Hematopoietic multipotent progenitor cell treated with erythropoietin and hydrocortisone succinate and interleukin-3 and kit ligand, for 15 days (in vitro differentiated cells): ENCODE results near the gene OR5T3.
"Not testable (repeated sequence)": the region's sequence is repeated elsewhere in the genome, so short reads cannot be mapped to it uniquely, and the experiment has no call there.

ENCODE experiments used
- DNase-seq: peaks from one replicate; pipeline ENCODE4 v3.0.0-alpha.2; 2015; ENCODE audit warnings: low spot score

Gene OR5T3

GRCh38 chr11:56251954-56252353, at the start of gene OR5T3:
TSS of gene OR5T3 (plus strand) at chr11:56252254. CDS start at chr11:56252254, 0 bp downstream.
- no peak for DNase-seq

- DNase-seq = no peak
Observed at GRCh38 chr11:56207790-56208189, 44.3 kb upstream of the OR5T3 start.

DNA sequence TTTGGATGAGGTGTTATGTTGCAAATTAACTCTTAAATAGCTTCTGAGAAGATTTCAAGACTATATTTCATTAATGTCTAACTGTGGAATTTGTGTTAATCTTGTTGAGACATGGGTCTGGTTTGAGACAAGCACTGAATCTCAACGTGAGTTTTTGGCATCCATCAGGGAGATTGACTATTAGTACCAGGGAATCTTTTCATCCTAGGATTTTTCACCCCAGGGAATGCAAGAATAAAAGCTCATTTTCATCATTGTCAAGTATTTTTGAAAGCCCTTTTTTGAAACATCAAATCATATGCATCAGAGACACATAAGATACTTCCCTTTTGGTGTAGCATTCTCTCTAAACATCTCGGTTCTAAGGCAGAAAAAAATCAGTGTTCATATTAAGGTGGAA, 37.5 kb upstream of the OR5T3 start:
- no peak for DNase-seq

GRCh38 chr11:56219735-56220134, 32.3 kb upstream of the OR5T3 start:
- DNase-seq = not testable (repeated sequence)

- DNase-seq = no peak
Observed at GRCh38 chr11:56234155-56234554, 17.9 kb upstream of the OR5T3 start, which contains the start of gene OR5T2. TSS of gene OR5T2 (minus strand) at chr11:56234255. CDS start at chr11:56233062, 1,193 bp downstream.

GRCh38 chr11:56271092-56271491, 19.0 kb downstream of the OR5T3 start:
- no peak for DNase-seq

DNA sequence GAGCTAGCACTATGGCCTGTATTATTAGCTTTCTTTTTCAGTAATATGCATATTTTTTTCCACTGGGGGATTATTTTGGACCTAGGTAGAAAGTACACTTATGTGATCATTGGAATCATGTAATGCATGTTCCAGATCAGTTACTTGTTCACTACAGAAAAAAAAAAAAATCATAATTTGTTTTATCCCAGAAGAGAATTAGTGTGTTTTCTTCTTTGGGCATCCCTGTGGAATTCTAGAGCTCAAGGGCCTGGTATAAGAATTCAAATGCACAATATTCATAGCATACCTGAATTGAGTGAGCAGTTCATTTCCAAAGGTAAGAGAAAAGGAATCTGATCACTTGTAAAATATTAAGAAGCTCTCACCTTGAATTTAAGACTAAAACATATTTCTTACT, 21.8 kb downstream of the OR5T3 start, which contains the start of gene OR5T1:
Gene OR5T1 (plus strand): TSS at position 301 of the 400 bp plus-strand sequence. CDS start 1,485 bp downstream, outside the sequence.
- no peak for DNase-seq

DNA sequence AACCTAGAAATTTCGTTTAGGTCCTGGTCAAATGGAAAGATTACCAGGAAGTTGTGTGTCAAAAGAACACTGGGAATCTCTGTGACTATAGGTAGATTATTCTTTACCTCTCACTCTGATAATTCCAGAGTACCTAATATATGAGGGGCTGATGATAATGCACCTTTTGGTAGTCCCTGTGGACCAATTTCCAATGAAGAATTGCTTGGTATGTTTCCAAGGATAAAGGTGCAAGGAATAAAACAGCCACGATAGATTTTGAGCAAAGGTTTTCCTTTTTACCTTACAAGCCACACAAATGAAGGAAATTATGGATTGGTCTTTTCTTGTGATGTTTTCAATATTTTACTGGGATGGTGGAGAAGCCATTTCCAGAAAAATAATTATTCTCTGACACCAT, 40.1 kb downstream of the OR5T3 start, which contains the start of gene OR8H1:
Gene OR8H1 (minus strand): TSS at position 101 of the 400 bp plus-strand sequence. CDS start 1,192 bp downstream, outside the sequence.
- DNase-seq = no peak

GRCh38 chr11:56296898-56297297, 44.8 kb downstream of the OR5T3 start:
- DNase-seq = no peak
